Measurements from ENCODE around the gene MCL1. TPM values are rescaled to one million over a fixed set of nuclear protein-coding genes. Genes with fewer than 3 reads are reported as not detected.
"Not testable (repeated sequence)": the region's sequence is repeated elsewhere in the genome, so short reads cannot be mapped to it uniquely, and the experiment has no call there.

Gene MCL1
- total and polyA plus RNA-seq, 5 experiments from 2014 or later, result 125 to 291 (median 170) TPM

DNA sequence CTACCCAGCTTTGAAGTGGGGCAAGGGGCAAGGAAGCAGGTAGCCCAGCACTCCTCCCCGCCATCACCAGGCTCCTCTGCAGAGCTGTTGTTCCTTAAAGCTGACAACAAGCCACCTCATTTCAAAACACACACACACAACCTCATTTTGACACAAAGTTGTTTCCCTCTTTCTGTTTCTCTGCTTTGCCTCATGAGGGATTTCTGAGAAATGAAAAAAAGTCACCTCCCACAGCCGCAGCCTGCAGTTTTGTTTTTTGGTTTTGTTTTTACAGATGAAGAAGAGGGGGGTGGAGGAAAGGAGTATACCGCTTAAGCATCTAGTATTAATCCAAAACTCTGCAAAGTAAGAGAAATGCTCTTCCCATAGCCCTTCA, 12.1 kb downstream of the MCL1 start:
- H3K27me3 Mint-ChIP-seq, result no peaks in the 10 kb centered on the region
- peaks cover 46 to 96% (median 84%) of the 10 kb centered on the region in 4 donors for H3K4me1 Mint-ChIP-seq
- peak overlapping the region; percentile 91 to 99 (median 97) for H3K27ac Mint-ChIP-seq
- ATAC-seq, result peak; percentile 26 to 34
- peak overlapping the region; percentile 77 to 99 (median 90) for H3K4me3 Mint-ChIP-seq
- POLR2A ChIA-PET, result interaction anchor here (0.6 to 16.2 kb wide), 7 partner anchors 11 to 338 kb away, joined by 3 to 1195 read pairs (median 4); partner anchors contain the start of genes ENSA, MCL1 and RPRD2
- H3K36me3 Mint-ChIP-seq, result peaks cover 0 to 27% (median 5%) of the 10 kb centered on the region in 3 donors
- no peaks in the 10 kb centered on the region for H3K9me3 Mint-ChIP-seq
- DNase-seq, result peak in 8 of 10 donors; percentile 35 to 89 (median 63)

DNA sequence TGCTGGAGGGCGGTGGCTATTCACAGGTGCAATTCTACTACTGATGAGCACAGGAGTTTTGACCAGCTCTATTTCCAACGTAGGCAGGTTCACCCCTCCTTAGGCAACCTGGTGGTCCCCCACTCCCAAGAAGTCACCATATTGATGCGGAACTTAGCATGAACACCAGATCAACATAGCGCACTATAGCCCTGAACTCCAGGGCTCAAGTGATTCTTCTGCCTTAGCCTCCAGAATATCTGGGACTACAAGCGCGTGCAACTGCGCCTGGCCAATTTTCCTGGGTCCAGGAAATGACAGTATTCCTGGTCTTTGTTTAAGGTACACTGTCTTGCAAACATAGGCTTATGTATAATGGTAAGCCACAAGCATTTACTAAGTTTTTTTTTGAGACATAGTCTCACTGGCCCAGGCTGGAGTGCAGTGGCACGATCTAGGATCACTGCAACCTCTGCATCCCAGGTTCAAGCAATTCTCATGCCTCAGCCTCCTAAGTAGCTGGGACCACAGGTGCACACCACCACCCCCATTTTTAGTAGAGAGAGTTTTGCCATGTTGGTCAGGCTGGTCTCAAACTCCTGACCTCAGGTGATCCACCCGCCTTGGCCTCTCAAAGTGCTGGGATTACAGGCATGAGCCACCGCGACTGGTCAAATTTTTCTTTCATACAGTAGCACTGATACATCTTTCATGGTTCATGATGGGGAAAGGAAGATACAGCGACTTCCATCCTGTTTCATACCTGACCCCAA, 12.6 kb downstream of the MCL1 start:
- H3K27me3 Mint-ChIP-seq, result no peaks in the 10 kb centered on the region
- DNase-seq (no peak), ATAC-seq (no peak)
- peaks cover 0 to 22% (median 5%) of the 10 kb centered on the region in 3 donors for H3K36me3 Mint-ChIP-seq
- peaks cover 47 to 93% (median 84%) of the 10 kb centered on the region in 4 donors for H3K4me1 Mint-ChIP-seq
- POLR2A ChIA-PET, result interaction anchor here (1.0 to 16.2 kb wide), 5 partner anchors 11 to 203 kb away, joined by 3 to 1195 read pairs (median 13); partner anchors contain the start of genes ENSA, MCL1 and RPRD2
- H3K4me3 Mint-ChIP-seq, result peak overlapping the region; percentile 77 to 99 (median 90)
- H3K9me3 Mint-ChIP-seq, result no peaks in the 10 kb centered on the region
- H3K27ac Mint-ChIP-seq, result peak overlapping the region; percentile 91 to 99 (median 97)

- H3K27me3 Mint-ChIP-seq, H3K36me3 Mint-ChIP-seq, DNase-seq, ATAC-seq, H3K9me3 Mint-ChIP-seq: not testable (repeated sequence)
- peak overlapping the region; percentile 97 to 100 (median 99) for H3K27ac Mint-ChIP-seq
- POLR2A ChIA-PET, result interaction anchor here (0.6 to 16.2 kb wide), 10 partner anchors 12 to 678 kb away, joined by 3 to 1195 read pairs (median 4); partner anchors contain the start of genes CTSS, ENSA, MCL1 and RPRD2
- peak overlapping the region in 9 of 10 donors; percentile 64 to 100 (median 72) for H3K4me3 Mint-ChIP-seq
- peaks cover 51 to 88% (median 83%) of the 10 kb centered on the region in 4 donors for H3K4me1 Mint-ChIP-seq
Observed at GRCh38 chr1:150565240-150565991, 14.0 kb downstream of the MCL1 start.

GRCh38 chr1:150564051-150564991, 15.1 kb downstream of the MCL1 start:
- Mint-ChIP-seq H3K4me3 (peak overlapping the region; percentile 92 to 100 (median 96)), H3K9me3 (no peaks in the 10 kb centered on the region), H3K27me3 (no peaks in the 10 kb centered on the region), H3K27ac (peak overlapping the region; percentile 97 to 100 (median 99)), H3K36me3 (peaks cover 0 to 5% (median 0%) of the 10 kb centered on the region in 3 donors), H3K4me1 (peaks cover 46 to 84% (median 79%) of the 10 kb centered on the region in 4 donors)
- DNase-seq (peak in 3 of 10 donors; percentile 45 to 50 (median 49)), ATAC-seq (no peak)
- POLR2A ChIA-PET, result interaction anchor here (0.5 to 16.2 kb wide), 12 partner anchors 14 to 677 kb away, joined by 3 to 1195 read pairs (median 10); partner anchors contain the start of genes ANP32E, ENSA, MCL1 and RPRD2

DNA sequence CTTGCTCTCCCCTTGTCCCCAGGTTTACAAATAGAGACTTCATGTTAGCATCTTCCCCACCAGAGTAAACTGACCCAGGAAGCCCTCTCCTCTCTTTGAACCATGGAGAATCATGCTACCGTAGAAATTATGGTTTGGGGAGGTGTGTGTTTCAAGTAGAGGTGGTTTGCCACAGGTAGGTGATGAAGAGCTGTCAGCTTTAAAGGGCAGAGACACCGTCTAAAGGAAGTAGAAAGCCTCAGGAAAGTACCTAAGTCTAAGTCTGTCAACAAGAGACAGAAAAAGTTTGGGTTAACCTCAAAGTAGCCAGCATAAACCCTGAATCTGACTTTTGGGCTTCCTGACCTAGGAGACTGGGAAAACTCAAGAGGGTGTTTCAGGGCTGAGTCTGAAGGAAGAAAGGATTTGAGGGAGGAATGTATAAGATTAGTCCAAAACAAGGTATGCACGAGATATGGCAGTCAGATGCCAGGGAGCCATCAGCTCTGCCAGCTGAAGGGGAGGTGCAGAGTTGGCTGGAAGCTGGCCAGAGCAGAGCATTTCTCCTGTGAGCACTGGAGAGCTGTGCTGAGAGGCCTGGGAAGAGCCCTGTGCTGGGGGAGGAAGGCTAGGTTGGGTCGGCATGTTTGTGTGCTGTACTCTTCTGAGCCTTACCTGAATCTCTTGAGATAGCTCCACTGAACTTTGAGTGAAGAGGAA, 15.9 kb downstream of the MCL1 start:
- DNase-seq (peak in 9 of 10 donors; percentile 43 to 86 (median 66)), ATAC-seq (peak; percentile 61 to 67)
- Mint-ChIP-seq H3K27ac (peak overlapping the region; percentile 97 to 100 (median 99)), H3K4me1 (peaks cover 42 to 76% (median 72%) of the 10 kb centered on the region in 4 donors), H3K36me3 (peaks cover 0 to under 1% (median 0%) of the 10 kb centered on the region in 3 donors), H3K27me3 (no peaks in the 10 kb centered on the region), H3K4me3 (peak overlapping the region; percentile 92 to 100 (median 96)), H3K9me3 (no peaks in the 10 kb centered on the region)
- POLR2A ChIA-PET, result interaction anchor here (0.5 to 16.2 kb wide), 14 partner anchors 14 to 676 kb away, joined by 3 to 1195 read pairs (median 10); partner anchors contain the start of genes ADAMTSL4, ANP32E, CTSS and ENSA

- POLR2A ChIA-PET, result interaction anchor here (0.6 to 16.2 kb wide), 15 partner anchors 14 to 675 kb away, joined by 3 to 1195 read pairs (median 10); partner anchors contain the start of genes ADAMTSL4, ANP32E, CTSS and ENSA
- Mint-ChIP-seq H3K36me3 (no peaks in the 10 kb centered on the region), H3K27ac (peak overlapping the region; percentile 97 to 100 (median 99)), H3K4me1 (peaks cover 35 to 69% (median 64%) of the 10 kb centered on the region in 4 donors), H3K27me3 (no peaks in the 10 kb centered on the region), H3K4me3 (peak overlapping the region; percentile 92 to 100 (median 96)), H3K9me3 (no peaks in the 10 kb centered on the region)
- DNase-seq (peak; percentile 38 to 86 (median 68)), ATAC-seq (peak; percentile 7 to 32)
Observed at GRCh38 chr1:150562446-150563339, 16.7 kb downstream of the MCL1 start.

- Mint-ChIP-seq H3K4me3 (peak overlapping the region; percentile 92 to 100 (median 96)), H3K36me3 (no peaks in the 10 kb centered on the region), H3K4me1 (peaks cover 28 to 62% (median 58%) of the 10 kb centered on the region in 4 donors), H3K27me3 (no peaks in the 10 kb centered on the region), H3K9me3 (no peaks in the 10 kb centered on the region), H3K27ac (peak overlapping the region; percentile 97 to 100 (median 99))
- peak; percentile 24 to 48 for ATAC-seq
- POLR2A ChIA-PET, result interaction anchor here (0.5 to 16.2 kb wide), 13 partner anchors 13 to 1246 kb away, joined by 3 to 1195 read pairs (median 10); partner anchors contain the start of genes ADAMTSL4, ENSA, GOLPH3L and MCL1
- peak; percentile 71 to 87 (median 82) for DNase-seq
Observed at GRCh38 chr1:150561974-150562445, 17.4 kb downstream of the MCL1 start.

DNA sequence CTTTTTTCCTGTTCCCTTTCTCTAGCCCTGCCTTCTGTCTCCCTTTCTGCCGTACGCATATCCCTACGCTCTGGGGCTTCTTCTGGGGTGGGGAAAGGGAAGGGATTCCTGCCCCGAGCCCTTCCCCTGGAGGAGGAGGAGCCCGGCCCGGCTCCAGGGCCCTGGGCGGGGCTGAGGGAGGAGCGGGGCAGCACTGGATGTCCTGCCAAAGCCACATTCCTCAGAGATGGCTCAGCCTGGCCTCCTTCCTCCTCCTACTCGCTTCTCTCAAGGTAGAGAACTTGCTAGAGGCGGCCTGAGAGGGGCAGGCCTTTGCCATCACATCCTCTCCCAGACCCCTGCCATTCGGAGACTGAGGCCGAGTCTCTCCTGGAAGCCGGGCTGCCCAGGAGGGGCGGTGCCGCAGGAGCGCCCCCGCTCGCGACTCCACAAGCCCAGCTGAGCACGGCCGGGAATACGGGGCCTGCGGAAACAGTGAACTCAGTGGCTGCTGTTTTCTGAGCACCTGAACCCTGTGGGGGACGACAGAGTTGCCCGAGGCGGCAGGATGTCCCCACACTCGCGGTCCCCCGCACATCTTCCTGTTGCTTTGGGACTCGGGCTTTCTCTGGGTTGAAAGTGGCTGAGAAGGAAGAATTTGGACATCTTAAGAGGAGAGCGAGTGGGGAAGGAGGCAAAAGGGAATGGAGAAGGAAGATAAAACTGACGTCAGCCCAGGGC, 18.0 kb downstream of the MCL1 start:
- Mint-ChIP-seq H3K4me3 (peak overlapping the region; percentile 92 to 100 (median 96)), H3K27ac (peak overlapping the region; percentile 97 to 100 (median 99)), H3K36me3 (no peaks in the 10 kb centered on the region), H3K4me1 (peaks cover 27 to 56% (median 52%) of the 10 kb centered on the region in 4 donors), H3K9me3 (no peaks in the 10 kb centered on the region), H3K27me3 (no peaks in the 10 kb centered on the region)
- POLR2A ChIA-PET, result interaction anchor here (0.5 to 16.2 kb wide), 23 partner anchors 13 to 1247 kb away, joined by 3 to 1195 read pairs (median 5); partner anchors contain the start of genes ADAMTSL4, ENSA, GOLPH3L and MCL1
- ATAC-seq (peak; percentile 33 to 42), DNase-seq (peak; percentile 37 to 79 (median 64))

- peak overlapping the region; percentile 97 to 100 (median 99) for H3K27ac Mint-ChIP-seq
- no peaks in the 10 kb centered on the region for H3K9me3 Mint-ChIP-seq
- H3K4me3 Mint-ChIP-seq, result peak overlapping the region; percentile 92 to 100 (median 96)
- ATAC-seq, result peak; percentile 32
- no peaks in the 10 kb centered on the region for H3K27me3 Mint-ChIP-seq
- POLR2A ChIA-PET, result interaction anchor here (0.6 to 16.2 kb wide), 21 partner anchors 12 to 597 kb away, joined by 3 to 1195 read pairs (median 5); partner anchors contain the start of genes ADAMTSL4, ENSA, GOLPH3L and MCL1
- DNase-seq, result peak; percentile 58 to 89 (median 77)
- peaks cover 25 to 52% (median 45%) of the 10 kb centered on the region in 4 donors for H3K4me1 Mint-ChIP-seq
- H3K36me3 Mint-ChIP-seq, result no peaks in the 10 kb centered on the region
Observed at GRCh38 chr1:150560576-150561253, 18.7 kb downstream of the MCL1 start.

All from naive thymus-derived CD8-positive, alpha-beta T cell (primary cell).